GM21367 (cell line): ENCODE results near the gene CLEC19A.
"Not testable (repeated sequence)": the region's sequence is repeated elsewhere in the genome, so short reads cannot be mapped to it uniquely, and the experiment has no call there.

Source experiments
- ATAC-seq: cut with Tn5 transposase; IDR thresholded peaks from one replicate; pipeline ENCODE4 v1.9.1; 2021; ENCODE audit not compliant: unreplicated experiment

Gene CLEC19A

GRCh38 chr16:19321186-19321585 is 35.7 kb downstream of the CLEC19A start:
- not testable (repeated sequence) for ATAC-seq

- ATAC-seq: no peak
These were observed 38.1 kb downstream of the CLEC19A start for GRCh38 chr16:19323596-19323995.

GRCh38 chr16:19328364-19328763 is 42.8 kb downstream of the CLEC19A start:
- ATAC-seq: no peak

GRCh38 chr16:19329932-19330331 is 44.4 kb downstream of the CLEC19A start:
- no peak for ATAC-seq

GRCh38 chr16:19330841-19331397 is 45.4 kb downstream of the CLEC19A start:
- no peak for ATAC-seq

GRCh38 chr16:19331794-19332193 is 46.3 kb downstream of the CLEC19A start:
- ATAC-seq: no peak

- no peak for ATAC-seq
These were observed 52.8 kb downstream of the CLEC19A start for GRCh38 chr16:19338335-19338734.

- no peak for ATAC-seq
These were observed 58.8 kb downstream of the CLEC19A start for GRCh38 chr16:19344224-19344801.

- ATAC-seq: no peak
These were observed 59.4 kb downstream of the CLEC19A start for GRCh38 chr16:19344980-19345379.

GRCh38 chr16:19346335-19346922 is 60.9 kb downstream of the CLEC19A start:
- ATAC-seq: no peak

GRCh38 chr16:19348125-19348524 is 62.6 kb downstream of the CLEC19A start:
- ATAC-seq: no peak

GRCh38 chr16:19348578-19349315 is 63.2 kb downstream of the CLEC19A start:
- ATAC-seq: no peak

GRCh38 chr16:19354371-19354770 is 68.8 kb downstream of the CLEC19A start:
- no peak for ATAC-seq

GRCh38 chr16:19356024-19356952 is 70.8 kb downstream of the CLEC19A start:
- no peak for ATAC-seq

GRCh38 chr16:19359556-19359955 is 74.0 kb downstream of the CLEC19A start:
- no peak for ATAC-seq
